Vagina (tissue), 2 donors: Measurements from ENCODE around the gene A1CF.

Experiments
- POLR2A ChIP-seq, 2 donors: fragments of 450-650 bp; IDR thresholded peaks; one replicate each; pipeline ENCODE4 v1.6.1; 2017; ENCODE audit warnings: antibody characterized with exemption in 2 of 2, mild to moderate bottlenecking in 2 of 2, moderate library complexity in 2 of 2
- POLR2AphosphoS5 ChIP-seq, 2 donors: sonication (generic); formaldehyde crosslinking; IDR thresholded peaks; one replicate each; pipeline ENCODE4 v1.9.0; 2017; ENCODE audit warnings: antibody characterized with exemption in 2 of 2, mild to moderate bottlenecking in 2 of 2, low read depth in 1 of 2; ENCODE audit not compliant: insufficient read depth in 1 of 2
- TF ChIP-seq, protein P1 (sequence below), 3 experiments: fragments of 450-650 bp in 2 of 3; fragments of 200-600 bp in 1 of 3; sonication (generic) in 1 of 3; IDR thresholded peaks; one replicate each; pipeline ENCODE4 v1.5.1; 2017 to 2019; ENCODE audit warnings: antibody characterized with exemption in 3 of 3, mild to moderate bottlenecking in 2 of 3, moderate library complexity in 2 of 3

DNA sequence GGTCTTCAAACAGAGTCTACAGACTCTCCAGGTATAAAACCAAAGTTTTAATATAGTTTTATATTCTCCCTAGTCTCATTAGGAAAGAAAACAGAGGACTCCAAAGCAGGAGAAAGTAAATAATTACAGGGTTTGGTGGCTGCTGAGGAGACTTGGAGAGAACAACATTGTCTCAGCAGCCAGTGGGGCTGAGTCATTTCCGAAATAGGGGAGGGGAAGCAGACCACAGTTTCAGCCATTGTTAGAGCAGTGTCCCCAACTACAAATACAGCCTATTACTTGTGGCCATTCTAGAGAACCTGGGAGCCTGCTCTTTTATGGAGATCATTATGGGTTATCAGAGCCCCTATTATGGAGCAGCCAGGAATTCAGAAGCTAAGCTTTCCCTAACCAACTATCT, 44.2 kb upstream of the A1CF start:
- TF ChIP-seq, protein P1, sequence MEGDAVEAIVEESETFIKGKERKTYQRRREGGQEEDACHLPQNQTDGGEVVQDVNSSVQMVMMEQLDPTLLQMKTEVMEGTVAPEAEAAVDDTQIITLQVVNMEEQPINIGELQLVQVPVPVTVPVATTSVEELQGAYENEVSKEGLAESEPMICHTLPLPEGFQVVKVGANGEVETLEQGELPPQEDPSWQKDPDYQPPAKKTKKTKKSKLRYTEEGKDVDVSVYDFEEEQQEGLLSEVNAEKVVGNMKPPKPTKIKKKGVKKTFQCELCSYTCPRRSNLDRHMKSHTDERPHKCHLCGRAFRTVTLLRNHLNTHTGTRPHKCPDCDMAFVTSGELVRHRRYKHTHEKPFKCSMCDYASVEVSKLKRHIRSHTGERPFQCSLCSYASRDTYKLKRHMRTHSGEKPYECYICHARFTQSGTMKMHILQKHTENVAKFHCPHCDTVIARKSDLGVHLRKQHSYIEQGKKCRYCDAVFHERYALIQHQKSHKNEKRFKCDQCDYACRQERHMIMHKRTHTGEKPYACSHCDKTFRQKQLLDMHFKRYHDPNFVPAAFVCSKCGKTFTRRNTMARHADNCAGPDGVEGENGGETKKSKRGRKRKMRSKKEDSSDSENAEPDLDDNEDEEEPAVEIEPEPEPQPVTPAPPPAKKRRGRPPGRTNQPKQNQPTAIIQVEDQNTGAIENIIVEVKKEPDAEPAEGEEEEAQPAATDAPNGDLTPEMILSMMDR (IDR thresholded peaks at IDR 0.05) = no peak
- TF ChIP-seq POLR2A (IDR thresholded peaks at IDR 0.05) (no peak), POLR2AphosphoS5 (IDR thresholded peaks at IDR 0.05; ENCODE audit: insufficient read depth in 1 of 2, low read depth in 1 of 2) (no peak)
